ENCODE results near the gene RBM12. TPM values are rescaled to one million over a fixed set of nuclear protein-coding genes. Genes with fewer than 3 reads are reported as not detected.

RBM12 gene
- total RNA-seq, 1 experiment from 2014 or later, result 46.2 TPM

DNA sequence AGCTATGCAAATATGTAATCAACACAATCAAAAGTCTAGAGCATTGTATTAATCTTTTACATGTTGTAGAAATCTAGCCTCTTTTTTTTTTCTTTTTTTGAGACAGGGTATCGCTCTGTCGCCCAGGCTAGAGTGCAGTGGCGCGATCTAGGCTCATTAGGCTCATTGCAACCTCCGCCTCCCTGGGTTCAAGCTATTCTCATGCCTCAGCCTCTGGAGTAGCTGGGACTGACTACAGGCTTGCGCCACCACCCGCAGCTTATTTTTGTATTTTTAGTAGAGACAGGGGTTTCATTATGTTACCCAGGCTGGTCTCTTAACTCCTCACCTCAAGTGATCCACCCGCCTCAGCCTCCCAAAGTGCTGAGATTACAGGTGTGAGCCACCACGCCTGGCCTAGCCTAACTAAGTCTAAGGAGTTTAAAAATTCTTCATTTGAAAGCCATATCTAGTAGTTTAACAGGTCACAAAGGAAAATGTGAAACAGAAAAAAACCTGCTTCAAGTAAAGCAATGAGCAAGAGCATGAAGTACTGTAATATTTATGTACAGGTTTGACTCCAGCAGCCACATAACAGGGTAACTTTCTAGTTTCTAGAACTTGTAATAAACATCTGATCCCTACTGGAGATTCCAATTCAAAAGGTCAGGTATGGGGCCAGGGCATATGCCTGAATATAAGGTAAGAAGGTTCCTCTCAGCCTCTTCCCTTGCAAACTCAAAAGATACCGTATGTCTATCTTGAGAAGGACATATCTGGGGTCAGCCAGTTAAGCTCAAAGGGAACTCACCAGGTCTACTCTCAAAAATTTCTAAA is 4.4 kb downstream of the RBM12 start:
- no peak for DNase-seq (ENCODE audit: low read depth)

DNA sequence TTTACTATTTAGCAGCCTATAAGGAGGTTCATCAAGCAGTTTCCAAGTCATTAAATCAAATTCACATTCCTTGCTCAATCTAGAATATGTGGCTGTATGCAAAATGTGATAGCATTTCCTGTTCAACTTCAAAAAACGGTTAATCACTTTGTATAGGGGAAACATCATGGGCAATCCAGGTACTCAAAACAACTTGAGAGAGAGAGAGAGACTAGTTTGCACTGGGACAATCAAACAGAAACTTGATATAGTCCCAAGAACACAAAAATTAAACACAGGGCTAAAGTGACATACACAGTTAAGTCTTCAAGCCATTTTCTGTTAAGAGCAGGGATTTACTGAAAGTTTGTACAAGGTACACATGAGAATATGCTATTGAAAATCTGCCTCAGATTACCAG is 7.4 kb downstream of the RBM12 start:
- no peak for DNase-seq (ENCODE audit: low read depth)

DNA sequence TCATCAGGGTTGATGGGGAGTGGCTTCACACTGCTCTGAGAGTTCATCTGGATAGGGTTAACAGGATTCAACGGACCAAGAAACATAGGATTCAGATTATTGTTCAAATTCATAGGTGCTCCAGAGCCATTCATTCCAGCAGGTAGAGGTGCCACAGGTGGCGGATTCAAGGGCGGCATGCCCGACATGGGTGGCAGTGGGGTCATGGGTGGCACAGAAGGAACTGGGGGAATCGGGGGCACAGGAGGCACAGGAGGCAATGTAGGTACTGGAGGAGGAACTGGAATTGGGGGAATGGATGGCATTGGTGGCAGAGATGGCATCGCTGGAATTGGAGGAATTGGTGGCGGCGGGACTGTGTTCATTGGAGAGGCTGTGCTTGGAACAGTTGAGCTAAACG is 10.3 kb downstream of the RBM12 start:
- DNase-seq (ENCODE audit: low read depth), result no peak

DNA sequence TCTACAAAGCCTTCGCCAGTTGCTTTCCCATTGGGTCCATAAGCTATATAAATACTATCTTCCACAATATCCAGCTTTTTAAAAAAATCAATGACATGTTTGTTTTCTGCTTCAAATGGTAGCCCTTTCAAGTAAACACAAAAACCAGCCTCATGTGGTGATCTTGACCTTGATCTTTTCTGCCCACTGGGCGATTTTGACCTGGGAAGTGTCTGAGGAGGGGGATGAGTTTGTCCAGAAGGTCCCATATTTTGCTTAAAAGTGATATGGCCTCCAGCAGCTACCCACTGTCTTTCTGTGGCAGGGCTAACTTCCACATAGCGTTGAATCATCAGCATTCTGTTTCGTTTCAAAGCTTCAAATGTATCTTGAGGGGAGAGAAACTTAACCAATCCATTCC is 10.8 kb downstream of the RBM12 start:
- DNase-seq (ENCODE audit: low read depth), result no peak

DNA sequence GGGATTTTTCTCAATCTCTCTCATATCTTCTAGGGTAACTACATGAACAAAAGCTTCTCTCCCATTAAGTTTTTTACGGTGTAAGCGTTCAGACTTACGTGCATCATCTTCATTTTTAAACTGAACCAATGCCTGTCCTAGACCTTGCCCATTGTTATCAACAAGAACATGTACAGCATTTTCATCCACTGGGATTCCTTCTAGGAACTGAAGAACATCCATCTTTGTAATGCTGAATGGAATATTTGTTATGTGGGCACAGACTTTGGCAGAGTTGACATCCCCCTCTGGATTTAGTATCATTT is 11.3 kb downstream of the RBM12 start:
- DNase-seq (ENCODE audit: low read depth), result no peak

DNA sequence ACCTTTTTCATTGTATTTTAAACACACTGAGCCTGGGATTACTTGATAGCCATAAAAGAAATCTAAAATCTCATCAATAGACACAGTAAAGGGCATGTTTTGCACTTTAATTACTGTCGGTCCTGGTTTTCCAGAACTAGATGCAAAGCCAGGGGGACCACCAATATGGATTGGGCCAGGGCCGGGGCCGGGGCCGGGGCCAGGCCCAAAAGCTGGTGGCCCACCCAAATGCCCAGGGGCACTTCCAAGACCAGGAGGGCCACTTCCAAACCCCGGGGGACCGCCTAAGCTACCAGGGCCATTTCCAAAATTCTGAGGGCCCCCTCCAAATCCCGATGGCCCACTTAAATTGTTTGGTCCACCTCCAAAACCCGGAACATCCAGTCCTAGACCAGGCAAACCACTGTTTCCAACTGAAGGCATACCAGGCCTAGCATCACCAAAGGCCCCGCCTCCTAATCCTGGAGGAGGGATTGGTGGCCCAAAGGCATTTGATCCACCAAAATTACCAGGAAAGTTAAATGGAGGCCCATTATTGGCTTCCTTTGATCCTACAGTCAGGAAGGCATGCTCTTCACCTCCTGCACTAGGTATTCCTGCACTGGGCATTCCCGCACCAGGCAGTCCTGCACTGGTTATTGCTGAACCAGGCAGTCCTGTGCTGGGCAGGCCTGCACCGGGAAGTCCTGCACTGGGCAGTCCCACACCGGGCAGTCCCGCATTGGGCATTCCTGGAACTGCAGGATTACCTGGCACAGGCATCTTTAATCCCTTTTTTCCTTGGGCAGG is 11.9 kb downstream of the RBM12 start:
- no peak for DNase-seq (ENCODE audit: low read depth)

DNA sequence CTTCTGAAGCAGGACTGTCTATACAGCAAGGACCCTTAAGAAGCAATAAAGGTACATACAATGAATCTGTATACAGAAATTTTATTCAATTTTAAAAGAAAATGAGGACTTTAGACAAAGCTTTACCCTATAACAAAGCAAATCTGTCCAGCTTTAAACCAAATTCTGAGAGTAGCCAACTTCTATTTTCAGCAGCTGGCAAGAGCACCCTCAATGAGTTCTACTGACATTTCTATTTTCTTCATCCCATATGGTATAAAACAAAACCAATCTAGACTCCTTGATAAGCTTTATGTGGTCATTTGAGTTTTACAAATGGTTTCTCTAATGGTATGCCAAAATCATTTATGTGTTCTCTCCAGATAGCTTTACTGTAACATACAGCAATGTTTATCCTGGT is 12.7 kb downstream of the RBM12 start:
- DNase-seq (ENCODE audit: low read depth), result no peak

DNA sequence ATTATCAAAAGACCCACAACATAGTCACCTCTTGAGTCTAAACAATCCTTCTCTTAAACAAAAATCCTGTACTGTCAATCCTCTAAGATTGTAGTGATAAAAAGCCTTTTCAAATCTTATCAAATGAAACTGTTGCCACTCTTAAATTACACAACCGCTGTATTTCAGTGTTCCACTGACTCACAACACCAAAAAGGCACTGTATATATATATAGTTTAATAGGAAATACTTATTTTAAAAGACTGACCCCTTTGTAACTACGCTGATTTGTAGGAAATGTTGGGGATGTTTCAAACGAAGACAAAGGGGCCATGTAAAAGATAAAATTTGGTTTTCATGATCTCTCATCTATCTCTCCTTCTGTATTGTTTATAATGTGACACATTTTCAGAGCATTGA is 14.1 kb downstream of the RBM12 start:
- DNase-seq (ENCODE audit: low read depth), result no peak

DNA sequence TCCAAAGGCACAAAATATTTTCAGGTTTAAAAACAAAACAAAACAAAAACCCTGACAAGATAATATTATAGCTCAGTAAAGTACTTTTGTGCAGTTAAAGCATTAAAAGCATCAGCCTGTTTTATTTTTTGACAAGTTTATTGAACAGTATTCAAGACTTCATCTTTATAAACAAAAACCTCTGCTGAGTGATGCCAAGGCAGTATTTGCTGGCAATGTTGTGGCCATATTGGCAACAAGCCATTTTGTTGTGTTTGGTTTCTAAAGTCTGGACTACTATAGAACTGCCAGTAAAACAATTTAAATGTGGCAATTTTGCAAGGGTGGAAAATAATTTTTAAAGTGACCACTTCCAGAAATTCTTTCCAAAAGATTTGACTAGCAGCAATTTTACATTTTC is 15.9 kb downstream of the RBM12 start:
- peak; percentile 9 for DNase-seq (ENCODE audit: low read depth)

DNA sequence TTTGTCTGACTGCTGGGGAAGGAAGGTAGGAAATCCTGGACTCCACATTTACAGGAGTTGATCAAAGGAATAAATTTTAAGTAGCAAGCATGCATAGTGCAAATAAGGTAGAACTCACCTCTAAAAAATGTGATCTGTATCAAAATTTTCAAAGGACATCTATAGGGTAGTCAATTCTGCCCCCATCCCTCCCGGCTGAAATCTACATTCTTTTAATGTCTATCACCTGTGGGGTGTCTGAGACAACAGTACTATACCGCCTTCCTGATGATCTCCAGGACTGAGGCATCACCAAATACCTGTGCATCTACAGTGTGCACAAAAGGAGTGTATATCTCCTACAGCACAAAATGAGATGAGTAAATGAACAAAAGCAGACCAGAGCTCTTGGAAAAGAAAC is 19.9 kb downstream of the RBM12 start:
- DNase-seq (ENCODE audit: low read depth), result no peak

DNA sequence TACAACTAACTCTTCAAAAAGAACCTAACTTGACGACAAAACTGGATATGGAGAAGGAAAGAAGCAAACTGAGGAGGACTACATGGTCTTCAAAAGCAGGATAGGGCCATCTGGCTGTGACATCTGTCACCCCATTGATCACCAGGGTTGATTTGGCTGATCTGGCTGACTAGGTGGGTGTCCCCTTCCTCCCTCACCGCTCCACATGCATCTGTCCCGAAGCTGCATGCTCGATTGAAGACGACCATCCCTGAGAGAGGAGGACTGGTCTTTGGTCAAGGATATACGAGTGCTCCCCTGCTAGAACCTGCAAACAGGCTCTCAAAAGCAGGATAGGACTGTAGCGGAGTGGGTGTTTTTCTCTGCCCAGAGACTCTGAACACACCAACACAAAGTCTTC is 21.7 kb downstream of the RBM12 start:
- DNase-seq (ENCODE audit: low read depth), result no peak

DNA sequence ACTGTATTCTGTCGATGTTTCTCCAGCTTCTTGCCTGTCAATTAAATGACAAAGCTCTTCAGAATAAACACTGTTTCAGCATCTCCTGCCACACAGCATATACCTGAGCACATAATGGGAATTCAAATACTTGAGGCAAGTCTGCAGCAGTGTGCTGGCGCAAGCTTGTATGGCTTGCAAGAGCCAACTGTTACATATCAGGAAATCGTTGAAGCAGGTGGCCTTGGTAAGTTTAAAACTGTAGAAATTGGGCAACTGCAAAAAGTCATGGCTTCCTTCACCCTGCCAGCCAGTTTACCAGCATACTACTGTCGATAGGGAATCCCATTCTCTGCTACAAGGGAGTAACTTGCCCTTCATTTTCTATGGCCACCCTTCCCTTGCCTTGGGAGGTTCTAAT is 23.0 kb downstream of the RBM12 start:
- DNase-seq (ENCODE audit: low read depth), result no peak

DNA sequence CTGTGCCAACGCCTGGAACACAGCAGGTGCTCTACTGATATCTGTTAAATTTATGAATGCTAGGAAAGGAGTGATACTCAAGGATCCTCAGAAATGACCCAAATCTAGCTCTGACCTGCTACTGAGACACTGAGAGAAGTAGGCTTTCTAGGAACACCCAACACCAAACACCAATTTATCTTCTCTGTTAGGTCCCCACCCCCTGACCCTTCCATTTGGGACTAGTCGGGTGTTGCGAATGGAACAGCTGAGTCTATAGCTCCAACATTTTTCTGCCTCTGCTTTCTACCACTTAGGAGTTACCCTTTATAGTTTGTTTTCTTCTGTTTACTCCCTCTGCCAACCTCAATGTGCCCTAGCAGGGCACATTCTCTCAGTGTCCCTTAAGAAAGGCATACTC is 24.0 kb downstream of the RBM12 start:
- no peak for DNase-seq (ENCODE audit: low read depth)

DNA sequence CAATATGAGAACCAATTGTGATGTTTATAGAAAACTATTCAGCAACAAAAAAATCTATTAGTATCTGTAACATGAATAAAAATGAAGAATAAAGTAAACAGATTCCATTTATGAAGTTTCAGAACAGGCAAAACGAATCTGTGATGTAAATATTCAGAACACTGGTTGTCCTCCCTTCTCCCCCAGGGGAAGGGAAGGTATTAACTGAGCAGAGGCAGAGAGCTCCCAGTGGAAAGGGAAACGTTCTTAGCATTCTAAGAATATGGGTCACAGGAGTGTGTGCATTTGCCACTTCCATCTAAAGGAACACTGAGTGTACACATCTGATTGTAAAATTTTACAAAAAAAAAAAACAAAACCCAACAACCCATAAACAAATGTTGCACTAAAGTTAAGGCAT is 25.9 kb downstream of the RBM12 start:
- DNase-seq (ENCODE audit: low read depth), result no peak

DNA sequence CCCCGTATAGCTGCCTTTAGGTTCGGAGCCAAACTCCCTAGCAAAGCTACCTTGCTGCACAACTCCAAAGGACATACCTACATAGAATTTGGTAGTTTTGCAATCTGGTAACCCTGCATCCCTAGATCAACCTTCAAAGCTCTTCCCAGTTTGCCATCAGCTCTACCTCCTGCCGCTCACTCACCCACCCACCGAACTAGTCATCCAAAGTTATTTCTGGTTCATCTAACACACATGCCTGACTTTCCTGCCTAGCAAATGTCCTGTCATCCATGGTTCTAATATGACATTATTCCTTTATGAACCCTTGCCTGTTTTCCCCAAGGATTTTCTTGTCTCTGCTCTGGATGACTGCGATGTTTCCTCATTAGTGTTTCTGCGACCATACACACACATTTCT is 27.4 kb downstream of the RBM12 start:
- DNase-seq (ENCODE audit: low read depth), result no peak

DNA sequence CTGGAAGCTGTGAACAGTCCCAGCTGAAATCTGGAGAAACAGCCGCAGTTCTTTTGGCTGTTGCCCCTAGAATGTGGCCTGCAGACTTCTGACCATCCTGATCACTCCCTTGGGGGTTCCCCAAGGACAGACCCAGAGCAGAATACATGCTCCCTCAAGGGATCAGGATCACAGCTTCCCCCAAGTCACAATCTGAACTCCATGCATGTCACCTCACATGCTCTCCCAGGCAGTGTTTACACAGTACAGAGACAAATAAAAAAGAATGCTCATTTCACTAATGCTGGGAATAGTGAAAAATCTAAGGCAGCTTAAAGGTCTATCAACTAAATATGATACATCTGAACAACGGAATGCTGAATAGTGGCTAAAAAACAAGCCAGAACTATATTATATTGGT is 28.6 kb downstream of the RBM12 start:
- no peak for DNase-seq (ENCODE audit: low read depth)

DNA sequence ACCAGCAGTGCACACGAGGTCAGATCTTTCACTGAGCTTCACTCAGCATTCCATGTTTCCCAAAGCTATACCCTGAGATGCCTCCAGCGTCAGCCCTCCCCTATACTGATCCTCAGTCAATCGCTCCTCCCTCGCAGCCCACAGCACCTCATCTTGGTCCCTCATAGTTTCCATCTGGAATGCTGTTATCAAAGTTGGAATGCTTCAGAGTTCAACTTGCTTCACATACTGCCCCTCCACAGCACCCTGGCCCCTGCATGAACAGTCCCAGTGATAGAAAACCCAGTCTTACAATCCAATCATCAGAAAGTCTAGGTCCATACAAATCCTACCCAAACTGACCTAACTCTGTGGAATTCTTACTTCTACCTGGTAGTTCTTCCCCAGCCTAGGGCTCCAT is 29.0 kb downstream of the RBM12 start:
- DNase-seq (ENCODE audit: low read depth), result no peak

DNA sequence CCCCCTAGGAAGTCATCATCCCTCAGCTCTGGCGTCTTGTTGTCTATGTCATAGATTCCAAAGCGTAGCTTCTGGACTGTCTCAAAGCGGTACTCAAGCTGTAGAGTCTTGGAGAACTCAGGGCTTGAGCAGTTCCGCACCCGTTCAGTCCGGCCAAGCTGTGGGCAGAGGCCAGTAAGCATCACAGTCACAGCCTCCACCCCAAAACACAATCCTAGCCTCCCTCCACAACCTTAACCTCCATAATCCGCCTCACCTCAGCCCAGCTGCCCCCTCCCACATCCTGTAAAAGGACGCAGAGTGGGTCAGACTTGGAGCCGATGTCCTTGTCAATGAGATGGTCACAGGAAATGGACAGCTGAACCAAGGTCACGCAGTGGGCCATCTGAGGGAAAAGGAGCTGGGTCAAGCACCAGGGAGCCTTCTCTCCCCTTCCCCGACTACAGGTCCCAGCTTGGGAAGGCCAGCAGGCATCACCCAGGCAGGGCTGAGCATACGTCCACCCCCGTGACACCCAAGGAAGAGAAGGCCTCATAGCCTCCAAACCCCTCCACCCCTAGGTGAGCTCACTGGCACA is 32.1 kb downstream of the RBM12 start:
- DNase-seq (ENCODE audit: low read depth), result no peak

DNA sequence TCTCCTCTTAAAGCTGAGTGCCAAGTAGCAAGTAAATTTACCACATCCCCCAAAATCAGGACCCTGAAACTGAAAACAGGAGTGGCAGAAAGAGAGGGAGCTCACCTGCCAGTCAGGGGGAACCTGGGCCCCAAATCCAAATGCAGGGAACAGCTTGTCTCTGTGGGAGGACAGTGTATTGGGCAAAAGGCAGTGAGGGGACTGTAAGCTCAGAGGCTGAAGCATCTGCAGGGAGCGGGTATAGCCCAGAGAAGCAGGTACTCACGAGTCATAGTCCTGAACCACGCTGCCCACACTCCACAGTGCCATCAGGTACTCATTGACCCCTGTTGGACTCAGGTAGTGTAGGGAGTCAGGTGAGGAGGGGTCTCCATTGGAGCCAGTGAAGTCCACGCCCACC is 34.1 kb downstream of the RBM12 start:
- DNase-seq (ENCODE audit: low read depth), result no peak

DNA sequence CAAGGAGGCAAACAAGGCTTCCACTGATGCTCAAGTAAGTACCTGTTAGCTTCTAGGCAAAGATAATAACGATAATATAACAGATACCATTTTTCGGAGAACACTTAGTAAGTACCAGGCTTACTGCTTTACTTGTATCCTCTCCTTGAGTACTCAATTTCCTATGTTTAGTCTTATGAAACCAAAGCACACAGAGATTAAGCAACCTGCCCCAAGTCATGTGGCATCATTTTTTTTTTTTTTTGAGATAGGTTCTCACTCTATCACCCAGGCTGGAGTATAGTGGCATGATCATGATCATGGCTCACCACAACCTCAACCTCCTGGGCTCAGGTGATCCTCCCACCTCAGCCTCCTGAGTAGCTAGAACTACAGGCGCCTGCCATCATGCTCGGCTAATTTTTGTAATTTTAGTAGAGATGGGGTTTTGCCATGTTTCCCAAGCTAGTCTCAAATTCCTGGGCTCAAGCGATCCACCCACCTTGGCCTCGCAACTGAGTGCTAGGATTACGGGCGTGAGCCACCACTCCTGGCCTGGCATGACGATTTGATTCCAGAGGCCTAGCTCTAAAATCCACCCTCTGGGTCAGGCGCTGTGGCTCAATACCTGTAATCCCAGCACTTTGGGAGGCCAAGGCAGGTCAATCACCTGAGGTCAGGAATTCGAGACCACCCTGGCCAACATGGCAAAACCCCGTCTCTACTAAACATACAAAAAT is 35.1 kb downstream of the RBM12 start:
- DNase-seq (ENCODE audit: low read depth), result no peak

DNA sequence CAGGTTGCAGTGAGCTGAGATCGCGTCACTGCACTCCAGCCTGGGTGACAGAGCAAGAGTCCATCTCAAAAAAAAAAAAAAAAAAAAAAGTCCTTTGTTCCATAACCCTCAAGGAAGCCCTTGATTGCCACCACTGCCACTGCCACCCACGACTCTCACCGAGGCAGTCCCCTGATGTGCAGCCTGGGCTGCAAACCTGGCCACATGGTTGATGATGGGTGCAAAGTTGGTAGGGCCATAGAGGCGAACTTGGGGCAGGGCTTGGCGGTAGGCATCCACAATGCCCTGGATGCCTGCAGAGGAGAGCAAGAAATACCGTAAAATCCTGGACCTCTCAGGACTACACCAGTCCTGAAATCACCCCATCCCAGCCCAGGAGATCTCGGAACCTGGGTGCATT is 37.6 kb downstream of the RBM12 start:
- DNase-seq (ENCODE audit: low read depth), result no peak

DNA sequence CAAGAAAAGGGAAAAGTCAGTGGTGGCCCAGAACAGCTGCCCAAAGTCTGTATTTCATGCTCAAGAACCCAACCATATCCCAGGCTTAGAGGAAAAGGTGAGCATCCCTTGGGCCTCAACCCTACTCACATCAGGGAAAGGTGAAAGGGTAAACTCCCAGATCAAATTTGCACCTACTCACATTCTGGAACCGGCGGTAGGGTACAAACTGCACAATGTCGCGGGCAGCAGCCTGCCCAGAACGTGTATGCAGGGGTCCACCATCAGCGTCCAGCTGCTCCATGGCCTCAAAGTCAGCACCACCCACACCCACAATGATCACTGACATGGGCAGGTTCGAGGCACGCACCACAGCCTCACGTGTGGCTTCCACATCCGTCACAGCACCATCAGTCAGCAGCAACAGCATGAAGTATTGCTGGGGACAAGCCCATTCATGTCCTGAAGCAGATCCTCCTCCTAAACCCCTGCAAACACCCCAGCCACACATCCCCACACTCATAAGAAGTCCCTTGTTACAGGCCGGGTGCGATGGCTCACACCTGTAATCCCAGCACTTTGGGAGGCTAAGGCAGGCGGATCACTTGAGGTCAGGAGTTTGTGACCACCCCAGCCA is 38.2 kb downstream of the RBM12 start:
- no peak for DNase-seq (ENCODE audit: low read depth)

All from LHCN-M2 (cell line).